Measurements from ENCODE around the gene CRIM1. TPM values are rescaled to one million over a fixed set of nuclear protein-coding genes. Genes with fewer than 3 reads are reported as not detected.

Gene CRIM1
- total RNA-seq, 5 donors from 2014 or later (not counting 1 experiment from before 2014, with no cell fraction given) = 2.0 to 5.8 (median 4.2) TPM

- CTCF ChIA-PET = no interaction called here
- no CpG with 5 or more reads among the region's 3 CpGs for WGBS (ENCODE audit: insufficient coverage)
Observed at GRCh38 chr2:36374585-36374984, 19.0 kb downstream of the CRIM1 start.

GRCh38 chr2:36376319-36376765 is 20.8 kb downstream of the CRIM1 start:
- no peaks in the 10 kb centered on the region for H3K36me3 ChIP-seq (ENCODE audit: control insufficient read depth in 2 of 2, extremely low read depth in 1 of 2, insufficient read depth in 1 of 2, low read length in 1 of 2)
- H3K4me1 ChIP-seq (ENCODE audit: control insufficient read depth in 1 of 2, extremely low read depth in 1 of 2, insufficient read depth in 2 of 2, low read length in 2 of 2) = no peaks in the 10 kb centered on the region
- DNase-seq = no peak
- CTCF ChIA-PET = interaction anchor here in 1 of 2 donors (0.6 kb wide), 1 partner anchor 72 kb away, joined by 5 read pairs; no protein-coding TSS in a partner anchor
- H3K4me3 ChIP-seq (ENCODE audit: control insufficient read depth in 1 of 2, extremely low read depth in 1 of 2, low read length in 1 of 2) = no peak overlapping the region
- Mint-ChIP-seq H3K27ac (no peak overlapping the region), H3K4me3 (no peak overlapping the region), H3K9me3 (no peaks in the 10 kb centered on the region), H3K4me1 (peaks cover 7 to 12% (median 12%) of the 10 kb centered on the region in 3 donors), H3K36me3 (no peaks in the 10 kb centered on the region), H3K27me3 (peaks cover 0 to under 1% of the 10 kb centered on the region in 2 donors)
- WGBS (ENCODE audit: insufficient coverage) = 89% methylated on average over 7 of the region's 8 CpGs
- H3K27ac ChIP-seq (ENCODE audit: low read length) = no peak overlapping the region
- H3K27me3 ChIP-seq (replicated peaks in 1 of 2; ENCODE audit: control insufficient read depth in 2 of 2, extremely low read depth in 1 of 2, insufficient read depth in 2 of 2, low read length in 1 of 2) = no peaks in the 10 kb centered on the region
- POLR2A ChIA-PET = no interaction called here
- no peak for ATAC-seq (replicated peaks in 1 of 4)
- H3K9me3 ChIP-seq = no peaks in the 10 kb centered on the region

More at GRCh38 chr2:36374585-36374984, 19.0 kb downstream of the CRIM1 start:
- Mint-ChIP-seq H3K36me3 (no peaks in the 10 kb centered on the region), H3K27ac (no peak overlapping the region), H3K9me3 (no peaks in the 10 kb centered on the region), H3K4me3 (no peak overlapping the region), H3K27me3 (peaks cover 0 to 3% of the 10 kb centered on the region in 2 donors), H3K4me1 (peaks cover 7 to 12% (median 12%) of the 10 kb centered on the region in 3 donors)
- POLR2A ChIA-PET = no interaction called here
- no peaks in the 10 kb centered on the region for H3K36me3 ChIP-seq (ENCODE audit: control insufficient read depth in 2 of 2, extremely low read depth in 1 of 2, insufficient read depth in 1 of 2, low read length in 1 of 2)
- ATAC-seq (replicated peaks in 1 of 4) = no peak
- no peak overlapping the region for H3K27ac ChIP-seq (ENCODE audit: low read length)
- H3K4me1 ChIP-seq (ENCODE audit: control insufficient read depth in 1 of 2, extremely low read depth in 1 of 2, insufficient read depth in 2 of 2, low read length in 2 of 2) = no peaks in the 10 kb centered on the region
- no peak overlapping the region for H3K4me3 ChIP-seq (ENCODE audit: control insufficient read depth in 1 of 2, extremely low read depth in 1 of 2, low read length in 1 of 2)
- no peaks in the 10 kb centered on the region for H3K27me3 ChIP-seq (replicated peaks in 1 of 2; ENCODE audit: control insufficient read depth in 2 of 2, extremely low read depth in 1 of 2, insufficient read depth in 2 of 2, low read length in 1 of 2)
- H3K9me3 ChIP-seq = no peaks in the 10 kb centered on the region
- DNase-seq = no peak

DNA sequence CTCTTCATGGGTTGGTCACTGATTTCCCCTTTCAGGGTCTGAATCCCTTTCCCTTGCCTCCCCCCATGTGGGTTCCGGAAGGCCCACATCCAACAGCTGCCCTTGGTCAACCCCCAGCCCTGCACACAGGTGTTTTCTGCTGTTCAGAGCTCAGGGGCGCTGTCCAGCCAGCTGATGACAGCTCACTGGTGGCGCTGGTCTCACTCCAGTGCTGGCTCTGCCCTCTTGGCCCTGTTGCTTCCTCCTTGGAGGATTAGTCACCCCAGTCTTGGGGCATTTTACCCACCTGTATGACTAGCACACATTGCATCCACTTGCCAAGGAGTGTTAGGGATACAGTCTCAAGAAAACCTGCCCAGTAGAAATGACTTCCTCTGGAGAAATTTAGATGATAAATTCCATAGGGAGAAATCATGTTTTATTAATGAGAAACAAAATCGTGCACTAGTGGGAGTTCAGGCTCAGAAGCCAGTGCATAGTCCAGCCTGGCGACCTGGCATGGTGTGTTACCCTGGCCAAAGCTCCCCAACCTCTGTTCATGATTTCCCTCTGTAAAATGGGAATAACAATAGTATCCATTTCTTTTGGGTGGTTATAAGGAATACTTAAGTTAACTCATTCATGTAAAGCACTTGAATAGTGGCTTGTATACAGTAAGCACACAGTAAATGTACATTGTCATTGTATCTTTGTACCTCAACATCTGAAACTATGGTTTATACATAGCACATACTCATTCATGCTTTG is 21.6 kb downstream of the CRIM1 start:
- H3K4me1 Mint-ChIP-seq = peaks cover 7 to 12% (median 12%) of the 10 kb centered on the region in 3 donors
- POLR2A ChIA-PET = no interaction called here
- no peak overlapping the region for H3K27ac Mint-ChIP-seq

GRCh38 chr2:36379710-36380448 is 24.3 kb downstream of the CRIM1 start:
- 100% methylated on average over 3 of the region's 3 CpGs for WGBS (ENCODE audit: insufficient coverage)
- POLR2A ChIA-PET = no interaction called here

More for the DNA sequence above, 21.6 kb downstream of the CRIM1 start:
- Mint-ChIP-seq H3K27me3 (no peaks in the 10 kb centered on the region), H3K36me3 (no peaks in the 10 kb centered on the region), H3K4me3 (no peak overlapping the region), H3K9me3 (no peaks in the 10 kb centered on the region)
- Histone ChIP-seq H3K4me3 (ENCODE audit: control insufficient read depth in 1 of 2, extremely low read depth in 1 of 2, low read length in 1 of 2) (no peak overlapping the region), H3K9me3 (no peaks in the 10 kb centered on the region), H3K36me3 (ENCODE audit: control insufficient read depth in 2 of 2, extremely low read depth in 1 of 2, insufficient read depth in 1 of 2, low read length in 1 of 2) (no peaks in the 10 kb centered on the region), H3K27ac (ENCODE audit: low read length) (no peak overlapping the region), H3K27me3 (replicated peaks in 1 of 2; ENCODE audit: control insufficient read depth in 2 of 2, extremely low read depth in 1 of 2, insufficient read depth in 2 of 2, low read length in 1 of 2) (no peaks in the 10 kb centered on the region), H3K4me1 (ENCODE audit: control insufficient read depth in 1 of 2, extremely low read depth in 1 of 2, insufficient read depth in 2 of 2, low read length in 2 of 2) (no peaks in the 10 kb centered on the region)
- no peak for ATAC-seq (replicated peaks in 1 of 4)
- WGBS (ENCODE audit: insufficient coverage) = 87% methylated on average over 3 of the region's 5 CpGs
- no peak for DNase-seq
- CTCF ChIA-PET = interaction anchor here in 1 of 2 donors (0.6 kb wide), 1 partner anchor 24 kb away, joined by 3 read pairs; no protein-coding TSS in a partner anchor

GRCh38 chr2:36380624-36381481 is 25.3 kb downstream of the CRIM1 start:
- Mint-ChIP-seq H3K9me3 (no peaks in the 10 kb centered on the region), H3K36me3 (no peaks in the 10 kb centered on the region), H3K27ac (no peak overlapping the region), H3K4me3 (no peak overlapping the region), H3K4me1 (no peaks in the 10 kb centered on the region), H3K27me3 (no peaks in the 10 kb centered on the region)
- H3K9me3 ChIP-seq = no peaks in the 10 kb centered on the region
- CTCF ChIA-PET = no interaction called here
- no peak overlapping the region for H3K4me3 ChIP-seq (ENCODE audit: control insufficient read depth in 1 of 2, extremely low read depth in 1 of 2, low read length in 1 of 2)
- POLR2A ChIA-PET = no interaction called here
- DNase-seq (no peak), ATAC-seq (replicated peaks in 1 of 4) (no peak)
- no peaks in the 10 kb centered on the region for H3K27me3 ChIP-seq (replicated peaks in 1 of 2; ENCODE audit: control insufficient read depth in 2 of 2, extremely low read depth in 1 of 2, insufficient read depth in 2 of 2, low read length in 1 of 2)
- no peaks in the 10 kb centered on the region for H3K36me3 ChIP-seq (ENCODE audit: control insufficient read depth in 2 of 2, extremely low read depth in 1 of 2, insufficient read depth in 1 of 2, low read length in 1 of 2)
- no peaks in the 10 kb centered on the region for H3K4me1 ChIP-seq (ENCODE audit: control insufficient read depth in 1 of 2, extremely low read depth in 1 of 2, insufficient read depth in 2 of 2, low read length in 2 of 2)
- H3K27ac ChIP-seq (ENCODE audit: low read length) = no peak overlapping the region
- WGBS (ENCODE audit: insufficient coverage) = 73% methylated on average over 11 of the region's 15 CpGs

More at GRCh38 chr2:36379710-36380448, 24.3 kb downstream of the CRIM1 start:
- H3K36me3 Mint-ChIP-seq = no peaks in the 10 kb centered on the region
- ATAC-seq (replicated peaks in 1 of 4) = no peak
- no peak overlapping the region for H3K4me3 Mint-ChIP-seq
- CTCF ChIA-PET = no interaction called here
- no peaks in the 10 kb centered on the region for H3K4me1 Mint-ChIP-seq
- Histone ChIP-seq H3K27me3 (replicated peaks in 1 of 2; ENCODE audit: control insufficient read depth in 2 of 2, extremely low read depth in 1 of 2, insufficient read depth in 2 of 2, low read length in 1 of 2) (no peaks in the 10 kb centered on the region), H3K9me3 (no peaks in the 10 kb centered on the region), H3K36me3 (ENCODE audit: control insufficient read depth in 2 of 2, extremely low read depth in 1 of 2, insufficient read depth in 1 of 2, low read length in 1 of 2) (no peaks in the 10 kb centered on the region), H3K4me3 (ENCODE audit: control insufficient read depth in 1 of 2, extremely low read depth in 1 of 2, low read length in 1 of 2) (no peak overlapping the region), H3K4me1 (ENCODE audit: control insufficient read depth in 1 of 2, extremely low read depth in 1 of 2, insufficient read depth in 2 of 2, low read length in 2 of 2) (no peaks in the 10 kb centered on the region), H3K27ac (ENCODE audit: low read length) (no peak overlapping the region)
- H3K27me3 Mint-ChIP-seq = no peaks in the 10 kb centered on the region
- no peaks in the 10 kb centered on the region for H3K9me3 Mint-ChIP-seq
- H3K27ac Mint-ChIP-seq = no peak overlapping the region
- DNase-seq = no peak

DNA sequence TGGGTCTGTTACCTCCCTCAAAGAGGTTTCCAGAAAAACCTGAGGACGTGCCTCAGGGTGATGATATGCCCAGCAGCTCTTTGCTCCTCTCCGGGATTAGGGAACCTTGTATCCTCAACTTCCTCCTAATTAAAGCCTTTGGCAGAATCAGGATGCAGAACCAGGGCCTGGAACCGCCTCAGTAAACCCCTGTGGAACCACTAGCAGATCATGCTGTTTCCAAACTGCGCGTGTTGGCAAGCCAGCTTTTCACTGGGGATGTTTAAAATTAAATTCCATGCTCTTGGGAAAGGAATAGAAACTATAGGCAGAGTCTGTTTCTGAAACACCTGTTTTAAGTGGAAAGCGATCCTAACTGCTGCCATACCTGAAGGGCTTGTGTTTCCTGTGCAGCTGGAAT is 26.4 kb downstream of the CRIM1 start:
- Histone ChIP-seq H3K4me3 (ENCODE audit: control insufficient read depth in 1 of 2, extremely low read depth in 1 of 2, low read length in 1 of 2) (no peak overlapping the region), H3K4me1 (ENCODE audit: control insufficient read depth in 1 of 2, extremely low read depth in 1 of 2, insufficient read depth in 2 of 2, low read length in 2 of 2) (no peaks in the 10 kb centered on the region), H3K27me3 (replicated peaks in 1 of 2; ENCODE audit: control insufficient read depth in 2 of 2, extremely low read depth in 1 of 2, insufficient read depth in 2 of 2, low read length in 1 of 2) (no peaks in the 10 kb centered on the region), H3K36me3 (ENCODE audit: control insufficient read depth in 2 of 2, extremely low read depth in 1 of 2, insufficient read depth in 1 of 2, low read length in 1 of 2) (no peaks in the 10 kb centered on the region), H3K27ac (ENCODE audit: low read length) (no peak overlapping the region), H3K9me3 (no peaks in the 10 kb centered on the region)
- ATAC-seq (replicated peaks in 1 of 4) = no peak
- Mint-ChIP-seq H3K4me1 (peaks cover under 1 to 3% (median 3%) of the 10 kb centered on the region in 3 donors), H3K36me3 (no peaks in the 10 kb centered on the region), H3K9me3 (no peaks in the 10 kb centered on the region), H3K4me3 (no peak overlapping the region), H3K27ac (no peak overlapping the region), H3K27me3 (no peaks in the 10 kb centered on the region)
- no peak for DNase-seq
- ChIA-PET POLR2A (no interaction called here), CTCF (no interaction called here)
- WGBS (ENCODE audit: insufficient coverage) = 73% methylated on average over 3 of the region's 6 CpGs

All from T-cell (primary cell).